SK-N-SH treated with all-trans-retinoic acid at 6 μM for 48 hours (cell line): Measurements from ENCODE around the gene CASQ2.

Source experiments
- PATZ1 ChIP-seq: fragments of 250-450 bp; sonication (Bioruptor Pico); IDR thresholded peaks from 2 replicates; pipeline ENCODE4 v1.8.0; 2020; ENCODE audit warnings: mild to moderate bottlenecking, moderate library complexity, borderline replicate concordance
- ZFP30 ChIP-seq: fragments of 450-650 bp; formaldehyde crosslinking; IDR thresholded peaks from 2 replicates; pipeline ENCODE4 v1.5.0; 2022; ENCODE audit warnings: mild to moderate bottlenecking, moderate library complexity

DNA sequence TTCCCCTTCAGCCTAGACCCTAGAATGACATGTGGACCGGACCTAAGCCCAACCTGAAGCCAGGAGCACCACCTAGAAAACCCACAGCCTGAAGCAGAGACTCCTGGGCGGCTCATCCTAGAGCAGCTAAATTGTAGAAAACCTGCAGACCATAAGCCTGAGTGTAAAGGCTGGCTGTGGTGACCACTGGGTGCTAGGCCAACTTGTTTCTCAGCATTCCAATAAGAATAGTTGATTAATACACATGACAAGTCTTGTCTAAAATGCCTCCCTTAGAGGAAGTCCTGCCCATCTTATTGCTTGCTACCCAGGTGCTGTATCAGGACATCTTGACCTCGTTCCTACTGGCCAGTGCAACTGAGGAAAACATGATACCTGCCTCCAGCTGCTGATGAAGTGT is 23.3 kb upstream of the CASQ2 start:
- TF ChIP-seq PATZ1 (CRISPR knock-in tag) (no peak), ZFP30 (CRISPR knock-in tag) (no peak)
